ENCODE data around the gene SLC5A6.
"Not testable (repeated sequence)": the region's sequence is repeated elsewhere in the genome, so short reads cannot be mapped to it uniquely, and the experiment has no call there.

SLC5A6 gene

DNA sequence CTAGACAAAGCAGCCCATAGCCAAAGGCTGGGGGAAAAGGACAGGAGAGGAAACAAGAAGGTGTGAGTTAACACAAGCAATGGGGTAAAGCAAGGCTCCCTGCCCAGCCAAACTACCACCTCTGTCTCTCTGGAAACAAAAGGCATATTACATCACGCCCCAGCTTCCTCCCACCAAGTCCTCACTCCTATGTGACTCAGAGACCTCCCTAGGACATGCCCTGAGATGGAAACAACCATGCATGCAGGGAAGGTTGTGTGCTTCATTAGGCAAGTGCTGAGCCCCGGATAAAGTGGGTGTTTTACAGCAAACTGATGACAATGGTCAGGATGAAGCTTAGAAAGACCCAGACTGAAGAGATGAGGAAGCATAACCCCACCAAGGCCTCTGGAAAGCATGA, 9.2 kb downstream of the SLC5A6 start:
- DNase-seq (ENCODE audit: low read depth, low spot score) = peak; percentile 22
- in situ Hi-C loops (cut with HindIII; ENCODE audit: low sequenced_read_pairs) = no loop called here
- TF ChIP-seq, protein P1, sequence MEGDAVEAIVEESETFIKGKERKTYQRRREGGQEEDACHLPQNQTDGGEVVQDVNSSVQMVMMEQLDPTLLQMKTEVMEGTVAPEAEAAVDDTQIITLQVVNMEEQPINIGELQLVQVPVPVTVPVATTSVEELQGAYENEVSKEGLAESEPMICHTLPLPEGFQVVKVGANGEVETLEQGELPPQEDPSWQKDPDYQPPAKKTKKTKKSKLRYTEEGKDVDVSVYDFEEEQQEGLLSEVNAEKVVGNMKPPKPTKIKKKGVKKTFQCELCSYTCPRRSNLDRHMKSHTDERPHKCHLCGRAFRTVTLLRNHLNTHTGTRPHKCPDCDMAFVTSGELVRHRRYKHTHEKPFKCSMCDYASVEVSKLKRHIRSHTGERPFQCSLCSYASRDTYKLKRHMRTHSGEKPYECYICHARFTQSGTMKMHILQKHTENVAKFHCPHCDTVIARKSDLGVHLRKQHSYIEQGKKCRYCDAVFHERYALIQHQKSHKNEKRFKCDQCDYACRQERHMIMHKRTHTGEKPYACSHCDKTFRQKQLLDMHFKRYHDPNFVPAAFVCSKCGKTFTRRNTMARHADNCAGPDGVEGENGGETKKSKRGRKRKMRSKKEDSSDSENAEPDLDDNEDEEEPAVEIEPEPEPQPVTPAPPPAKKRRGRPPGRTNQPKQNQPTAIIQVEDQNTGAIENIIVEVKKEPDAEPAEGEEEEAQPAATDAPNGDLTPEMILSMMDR (IDR thresholded peaks at IDR 0.05; ENCODE audit: low read depth, low read length) = no peak
- no peak overlapping the region for H3K4me3 ChIP-seq (ENCODE audit: low read depth, low read length)

DNA sequence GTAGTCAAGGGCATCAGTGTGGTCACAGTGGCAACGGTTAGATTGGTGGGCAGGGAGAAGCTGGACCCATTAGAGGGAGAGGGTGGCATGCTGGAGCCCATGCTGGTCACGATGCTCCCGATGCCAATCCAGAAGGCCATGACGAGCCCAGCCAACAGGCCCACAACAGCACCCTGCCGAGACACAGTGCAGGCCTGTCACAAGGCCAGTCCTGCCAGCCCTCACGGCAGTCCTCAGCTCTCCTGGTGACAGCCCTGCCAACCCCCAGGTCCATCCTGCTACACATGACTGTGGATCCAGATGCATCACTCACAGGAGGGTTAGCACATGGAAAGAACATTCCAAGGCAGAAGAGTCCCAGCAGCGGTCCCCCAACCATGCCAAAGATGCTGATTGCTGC, 10.4 kb downstream of the SLC5A6 start:
- H3K4me3 ChIP-seq (ENCODE audit: low read depth, low read length) = no peak overlapping the region
- TF ChIP-seq, protein P1 (IDR thresholded peaks at IDR 0.05; ENCODE audit: low read depth, low read length) = no peak
- in situ Hi-C loops (cut with HindIII; ENCODE audit: low sequenced_read_pairs) = no loop called here
- no peak for DNase-seq (ENCODE audit: low read depth, low spot score)

DNA sequence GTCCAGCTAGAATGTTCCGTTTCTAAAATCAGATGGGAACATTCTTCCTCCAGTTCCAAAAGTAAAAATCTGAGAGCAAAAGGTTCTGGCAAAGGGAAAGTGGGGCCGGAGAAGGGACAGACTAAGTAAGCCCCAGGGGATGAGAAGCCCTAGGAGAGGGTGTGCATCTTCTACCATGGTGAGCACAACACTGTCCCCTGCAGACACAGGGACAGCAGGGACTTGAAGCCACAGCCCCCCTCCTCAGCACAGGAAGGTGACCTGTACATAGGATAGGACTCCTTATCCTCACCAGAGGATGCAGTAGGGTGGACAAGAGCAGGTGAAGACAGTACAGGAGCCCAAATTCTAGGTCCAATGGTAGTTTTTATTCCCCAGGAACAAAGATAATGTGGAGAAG, 12.8 kb downstream of the SLC5A6 start:
- in situ Hi-C loops (cut with HindIII; ENCODE audit: low sequenced_read_pairs) = no loop called here
- no peak overlapping the region for H3K4me3 ChIP-seq (ENCODE audit: low read depth, low read length)
- DNase-seq (ENCODE audit: low read depth, low spot score) = no peak
- TF ChIP-seq, protein P1 (IDR thresholded peaks at IDR 0.05; ENCODE audit: low read depth, low read length) = no peak

DNA sequence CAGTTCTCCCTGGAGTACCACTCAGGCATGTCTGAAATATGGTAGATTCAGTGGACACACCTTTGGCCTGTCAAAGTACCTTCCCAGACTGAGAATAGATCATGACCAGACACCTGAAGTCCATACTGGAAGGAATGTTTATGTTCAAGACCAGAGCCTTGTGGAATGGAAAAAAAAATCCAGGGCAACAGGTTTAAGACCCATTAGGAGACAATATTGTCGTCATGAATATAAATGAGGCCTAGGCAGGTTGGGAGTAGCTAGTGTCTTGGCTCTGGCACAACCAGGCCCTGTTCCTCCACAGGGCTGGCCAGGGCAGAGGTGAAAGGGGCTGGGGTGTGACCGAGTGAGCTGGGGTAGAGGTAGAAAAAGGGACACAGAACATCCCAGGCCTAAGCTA, 13.4 kb downstream of the SLC5A6 start:
- DNase-seq (ENCODE audit: low read depth, low spot score) = no peak
- H3K4me3 ChIP-seq (ENCODE audit: low read depth, low read length) = no peak overlapping the region
- in situ Hi-C loops (cut with HindIII; ENCODE audit: low sequenced_read_pairs) = no loop called here
- TF ChIP-seq, protein P1 (IDR thresholded peaks at IDR 0.05; ENCODE audit: low read depth, low read length) = no peak

DNA sequence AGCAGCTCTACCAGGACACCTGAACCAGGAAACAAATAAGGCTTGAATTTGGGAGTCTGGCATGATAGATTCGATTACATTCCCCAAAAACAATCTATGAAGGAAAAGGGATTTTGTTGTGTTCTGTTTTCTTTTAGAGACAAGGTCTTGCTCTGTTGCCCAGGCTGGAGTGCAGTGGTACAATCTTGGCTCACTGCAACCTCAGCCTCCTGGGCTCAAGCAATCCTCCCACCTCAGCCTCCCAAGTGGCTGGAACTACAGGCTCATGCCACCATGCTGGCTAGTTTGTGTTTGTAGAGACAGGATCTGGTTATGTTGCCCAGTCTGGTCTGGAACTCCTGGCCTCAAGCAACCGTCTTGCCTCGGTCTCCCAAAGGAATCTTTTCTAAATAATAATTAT, 14.0 kb downstream of the SLC5A6 start:
- in situ Hi-C loops (cut with HindIII; ENCODE audit: low sequenced_read_pairs); DNase-seq (ENCODE audit: low read depth, low spot score); H3K4me3 ChIP-seq (ENCODE audit: low read depth, low read length): not testable (repeated sequence)

DNA sequence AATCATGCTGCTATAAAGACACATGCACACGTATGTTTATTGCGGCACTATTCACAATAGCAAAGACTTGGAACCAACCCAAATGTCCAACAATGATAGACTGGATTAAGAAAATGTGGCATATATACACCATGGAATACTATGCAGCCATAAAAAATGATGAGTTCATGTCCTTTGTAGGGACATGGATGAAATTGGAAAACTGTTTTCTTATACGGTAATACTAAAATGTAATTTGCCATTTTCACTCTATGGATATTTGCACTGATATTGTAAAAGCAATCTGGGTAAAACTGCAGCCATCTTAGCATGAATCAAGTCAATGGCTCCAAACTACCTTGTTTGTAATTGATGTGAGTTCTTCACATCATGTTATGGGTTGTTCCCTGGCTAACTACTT, 16.3 kb downstream of the SLC5A6 start:
- H3K4me3 ChIP-seq (ENCODE audit: low read depth, low read length); DNase-seq (ENCODE audit: low read depth, low spot score); in situ Hi-C loops (cut with HindIII; ENCODE audit: low sequenced_read_pairs): not testable (repeated sequence)

DNA sequence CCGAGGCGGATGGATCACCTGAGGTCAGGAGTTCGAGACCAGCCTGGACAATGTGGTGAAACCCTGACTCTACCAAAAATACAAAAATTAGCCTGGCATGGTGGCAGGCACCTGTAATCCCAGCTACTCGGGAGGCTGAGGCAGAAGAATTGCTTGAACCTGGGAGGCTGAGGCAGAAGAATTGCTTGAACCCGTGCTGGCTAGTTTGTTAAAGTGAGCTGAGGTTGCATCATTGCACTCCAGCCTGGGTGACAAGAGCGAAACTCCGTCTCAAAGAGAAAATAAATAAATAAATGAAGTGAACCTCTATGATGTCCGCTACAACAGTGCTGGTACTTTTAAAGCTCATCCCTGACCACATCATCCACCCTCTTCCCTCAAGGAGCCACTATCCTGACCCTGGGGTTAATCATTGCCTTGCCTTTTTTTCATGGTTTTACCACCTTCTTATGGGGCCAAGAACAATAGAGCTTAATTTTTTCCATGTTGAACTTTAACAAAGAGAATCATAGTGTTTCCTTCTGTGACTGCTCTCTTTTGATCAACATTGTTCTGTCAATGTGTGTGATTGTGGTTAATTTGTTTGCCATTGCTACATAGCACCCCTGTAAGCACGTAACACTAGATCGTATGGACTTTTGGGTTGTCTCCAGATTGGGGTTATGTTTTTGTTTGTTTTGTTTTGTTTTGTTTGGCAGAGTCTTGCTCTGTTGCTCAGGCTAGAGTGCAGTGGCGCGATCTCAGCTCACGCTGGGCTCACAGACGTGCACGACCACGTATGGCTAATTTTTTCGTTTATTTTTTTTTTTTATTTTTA, 17.3 kb downstream of the SLC5A6 start:
- no peak overlapping the region for H3K4me3 ChIP-seq (ENCODE audit: low read depth, low read length)
- TF ChIP-seq, protein P1 (IDR thresholded peaks at IDR 0.05; ENCODE audit: low read depth, low read length) = no peak
- DNase-seq (ENCODE audit: low read depth, low spot score) = peak; percentile 37
- in situ Hi-C loops (cut with HindIII; ENCODE audit: low sequenced_read_pairs) = no loop called here

All from astrocyte of the spinal cord (primary cell).